ENCODE results near the gene MLPH. TPM values are rescaled to one million over a fixed set of nuclear protein-coding genes. Genes with fewer than 3 reads are reported as not detected.
A peak's percentile ranks its signal among the peaks of the same experiment; 100 is the strongest.

MLPH gene
- total and polyA plus RNA-seq, 7 donors: 0.91 to 7.8 (median 2.4) TPM

DNA sequence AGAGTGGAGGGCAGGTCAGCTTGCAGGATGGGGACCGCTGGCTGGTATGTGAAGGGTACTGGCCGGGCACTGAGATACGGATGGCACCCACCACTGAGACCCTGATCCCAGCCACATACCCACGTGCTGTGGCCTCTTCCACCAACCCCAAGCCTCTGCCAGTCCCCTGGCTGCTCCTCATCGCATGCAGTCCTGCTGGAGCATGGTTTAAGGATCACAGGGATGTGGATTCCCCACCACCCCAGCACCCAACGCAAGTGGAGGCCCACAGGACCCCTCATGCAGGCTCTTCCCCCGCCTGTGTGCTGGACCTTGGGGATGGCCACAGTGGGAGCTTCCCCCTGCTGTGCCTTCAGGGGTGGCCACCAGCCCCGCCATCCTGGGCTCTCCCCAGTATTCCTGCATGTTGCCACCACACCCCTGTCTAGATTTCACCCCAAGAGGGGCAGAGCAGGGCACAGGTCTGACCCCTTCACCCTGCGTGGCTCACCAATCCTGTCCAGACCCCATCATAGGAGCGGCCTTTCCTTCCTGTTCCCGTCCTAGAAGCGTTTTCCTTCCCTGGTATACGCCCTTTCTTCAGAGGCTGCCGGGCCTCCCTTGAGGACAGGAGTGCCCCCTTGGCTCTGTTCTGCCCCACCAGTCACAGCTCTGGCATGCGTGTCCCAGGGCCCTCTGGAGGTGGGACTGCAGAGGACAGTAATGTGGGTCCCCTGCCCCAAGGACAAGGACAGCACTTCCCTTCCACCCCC, 18.3 kb downstream of the MLPH start:
- 85 to 88% (median 88%) methylated on average over 15 of the region's 15 CpGs for WGBS, 3 donors

GRCh38 chr2:237507512-237507911, 20.5 kb downstream of the MLPH start:
- no peak for TF ChIP-seq CTCF (IDR thresholded peaks at IDR 0.05)
- H3K27me3 ChIP-seq (ENCODE audit: insufficient read depth in 3 of 3, low read length in 2 of 3): no peaks in the 10 kb centered on the region
- H3K4me3 ChIP-seq: no peak overlapping the region
- H3K9me3 ChIP-seq: no peaks in the 10 kb centered on the region
- no peak for ATAC-seq
- intact Hi-C loops (cut with DNase I): no loop called here
- WGBS, 3 donors: 73 to 81% (median 74%) methylated on average over 7 of the region's 7 CpGs
- H3K36me3 ChIP-seq (ENCODE audit: insufficient read depth in 1 of 2, low read depth in 1 of 2): no peaks in the 10 kb centered on the region
- no peak for DNase-seq
- H3K4me1 ChIP-seq: peaks cover under 1% of the 10 kb centered on the region
- no peak overlapping the region for H3K27ac ChIP-seq

More for the DNA sequence above, 18.3 kb downstream of the MLPH start:
- TF ChIP-seq CTCF (IDR thresholded peaks at IDR 0.05): no peak
- H3K27ac ChIP-seq: no peak overlapping the region
- H3K4me1 ChIP-seq: no peaks in the 10 kb centered on the region
- no peaks in the 10 kb centered on the region for H3K9me3 ChIP-seq
- no peaks in the 10 kb centered on the region for H3K27me3 ChIP-seq (ENCODE audit: insufficient read depth in 3 of 3, low read length in 2 of 3)
- DNase-seq (peak in 1 of 2 donors; percentile 41), ATAC-seq (peak in 1 of 4 donors; percentile 33)
- no peak overlapping the region for H3K4me3 ChIP-seq
- intact Hi-C loops (cut with DNase I): no loop called here
- no peaks in the 10 kb centered on the region for H3K36me3 ChIP-seq (ENCODE audit: insufficient read depth in 1 of 2, low read depth in 1 of 2)

- peaks cover 9% of the 10 kb centered on the region for H3K4me1 ChIP-seq
- ATAC-seq (no peak), DNase-seq (no peak)
- H3K4me3 ChIP-seq: no peak overlapping the region
- intact Hi-C loops (cut with DNase I): no loop called here
- H3K27me3 ChIP-seq (ENCODE audit: insufficient read depth in 3 of 3, low read length in 2 of 3): no peaks in the 10 kb centered on the region
- TF ChIP-seq CTCF (IDR thresholded peaks at IDR 0.05): no peak
- no peaks in the 10 kb centered on the region for H3K9me3 ChIP-seq
- no peak overlapping the region for H3K27ac ChIP-seq
- 84 to 94% (median 92%) methylated on average over 4 of the region's 4 CpGs for WGBS, 3 donors
- no peaks in the 10 kb centered on the region for H3K36me3 ChIP-seq (ENCODE audit: insufficient read depth in 1 of 2, low read depth in 1 of 2)
These were observed 21.3 kb downstream of the MLPH start for GRCh38 chr2:237508361-237508760.

DNA sequence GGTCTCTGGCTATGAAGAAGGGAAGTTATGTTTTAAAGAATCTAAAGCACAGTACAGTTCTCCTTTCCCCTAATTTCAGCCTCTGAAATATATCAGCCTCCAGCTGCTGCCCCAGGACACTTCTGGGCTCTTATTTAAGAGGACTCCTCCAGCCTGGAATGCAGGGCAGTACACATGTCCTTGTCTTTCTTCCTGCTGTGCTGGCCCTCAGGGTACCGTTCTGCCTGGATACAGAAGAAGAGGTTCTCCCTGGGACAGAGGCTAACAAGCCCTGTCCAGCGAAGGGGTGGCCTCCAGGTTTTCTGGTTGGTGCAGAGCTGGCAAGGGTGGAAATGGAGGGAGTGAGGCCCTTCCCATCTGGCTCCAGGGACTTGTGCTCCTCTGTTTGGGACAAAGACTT, 22.1 kb downstream of the MLPH start:
- intact Hi-C loops (cut with DNase I): no loop called here
- Histone ChIP-seq H3K4me3 (no peak overlapping the region), H3K4me1 (peaks cover 17% of the 10 kb centered on the region), H3K9me3 (no peaks in the 10 kb centered on the region), H3K27me3 (ENCODE audit: insufficient read depth in 3 of 3, low read length in 2 of 3) (no peaks in the 10 kb centered on the region), H3K36me3 (ENCODE audit: insufficient read depth in 1 of 2, low read depth in 1 of 2) (no peaks in the 10 kb centered on the region), H3K27ac (no peak overlapping the region)
- no peak for TF ChIP-seq CTCF (IDR thresholded peaks at IDR 0.05)
- DNase-seq (no peak), ATAC-seq (no peak)
- WGBS, 3 donors: 62 to 81% (median 69%) methylated on average over 2 of the region's 2 CpGs

GRCh38 chr2:237509905-237510304, 22.9 kb downstream of the MLPH start:
- Histone ChIP-seq H3K27ac (no peak overlapping the region), H3K9me3 (no peaks in the 10 kb centered on the region), H3K36me3 (ENCODE audit: insufficient read depth in 1 of 2, low read depth in 1 of 2) (no peaks in the 10 kb centered on the region), H3K27me3 (ENCODE audit: insufficient read depth in 3 of 3, low read length in 2 of 3) (no peaks in the 10 kb centered on the region), H3K4me1 (peaks cover 22% of the 10 kb centered on the region), H3K4me3 (no peak overlapping the region)
- ATAC-seq (no peak), DNase-seq (no peak)
- WGBS, 3 donors: 69 to 73% (median 72%) methylated on average over 7 of the region's 7 CpGs
- intact Hi-C loops (cut with DNase I): loop anchor here (5.0 to 10.0 kb wide), 3 partner anchors 167 to 237 kb away; no protein-coding TSS in a partner anchor
- TF ChIP-seq CTCF (IDR thresholded peaks at IDR 0.05): no peak

Measured in psoas muscle (tissue), 8 donors.